Gastrocnemius medialis (tissue), 4 donors: ENCODE results near the gene TGOLN2.

Source experiments
- POLR2A ChIP-seq, 2 donors: fragments of 450-650 bp; IDR thresholded peaks; one replicate each; pipeline ENCODE4 v1.6.1; 2017; ENCODE audit warnings: antibody characterized with exemption in 2 of 2, mild to moderate bottlenecking in 2 of 2, moderate library complexity in 2 of 2
- TF ChIP-seq, protein P1 (sequence below), 5 experiments: fragments of 450-650 bp in 3 of 5; fragments of 200-600 bp in 2 of 5; sonication (generic) in 2 of 5; IDR thresholded peaks in 4 of 5; conservative IDR thresholded peaks in 1 of 5; 1 replicate in 4 of 5; 2 replicates in 1 of 5; pipeline ENCODE4 v1.5.1; 2016 to 2019; ENCODE audit warnings: antibody characterized with exemption in 5 of 5, mild to moderate bottlenecking in 3 of 5, moderate library complexity in 3 of 5

DNA sequence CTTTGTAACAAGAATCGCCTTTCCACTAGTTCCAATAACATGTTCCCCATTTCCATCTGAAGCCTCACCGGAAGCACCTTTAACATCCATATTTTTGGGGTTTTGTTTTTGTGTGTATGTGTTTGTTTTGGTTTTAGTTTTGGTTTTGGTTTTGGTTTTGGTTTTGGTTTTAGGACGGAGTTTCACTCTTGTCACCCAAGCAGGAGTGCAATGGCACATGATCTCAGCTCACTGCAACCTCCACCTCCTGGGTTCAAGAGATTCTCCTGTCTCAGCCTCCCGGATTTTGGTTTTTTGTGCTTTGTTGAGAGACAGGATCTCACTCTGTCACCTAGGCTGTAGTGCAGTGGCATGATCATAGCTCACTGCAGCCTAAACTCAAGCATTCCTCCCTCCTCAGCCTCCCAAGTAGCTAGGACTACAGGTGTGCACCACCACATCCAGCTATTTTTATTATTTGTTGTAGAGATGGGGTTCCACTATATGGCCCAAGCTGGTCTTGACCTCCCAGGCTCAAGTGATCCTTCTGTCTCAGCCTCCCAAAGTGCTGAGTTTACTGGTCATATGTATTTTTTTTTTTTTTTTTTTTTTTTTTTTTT, 36.3 kb downstream of the TGOLN2 start:
- TF ChIP-seq, protein P1, sequence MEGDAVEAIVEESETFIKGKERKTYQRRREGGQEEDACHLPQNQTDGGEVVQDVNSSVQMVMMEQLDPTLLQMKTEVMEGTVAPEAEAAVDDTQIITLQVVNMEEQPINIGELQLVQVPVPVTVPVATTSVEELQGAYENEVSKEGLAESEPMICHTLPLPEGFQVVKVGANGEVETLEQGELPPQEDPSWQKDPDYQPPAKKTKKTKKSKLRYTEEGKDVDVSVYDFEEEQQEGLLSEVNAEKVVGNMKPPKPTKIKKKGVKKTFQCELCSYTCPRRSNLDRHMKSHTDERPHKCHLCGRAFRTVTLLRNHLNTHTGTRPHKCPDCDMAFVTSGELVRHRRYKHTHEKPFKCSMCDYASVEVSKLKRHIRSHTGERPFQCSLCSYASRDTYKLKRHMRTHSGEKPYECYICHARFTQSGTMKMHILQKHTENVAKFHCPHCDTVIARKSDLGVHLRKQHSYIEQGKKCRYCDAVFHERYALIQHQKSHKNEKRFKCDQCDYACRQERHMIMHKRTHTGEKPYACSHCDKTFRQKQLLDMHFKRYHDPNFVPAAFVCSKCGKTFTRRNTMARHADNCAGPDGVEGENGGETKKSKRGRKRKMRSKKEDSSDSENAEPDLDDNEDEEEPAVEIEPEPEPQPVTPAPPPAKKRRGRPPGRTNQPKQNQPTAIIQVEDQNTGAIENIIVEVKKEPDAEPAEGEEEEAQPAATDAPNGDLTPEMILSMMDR (IDR thresholded peaks at IDR 0.05 in 4 of 5, conservative IDR thresholded peaks at IDR 0.05 in 1 of 5), result no peak
- no peak for TF ChIP-seq POLR2A (IDR thresholded peaks at IDR 0.05)
